Measurements from ENCODE around the gene DCDC1.

Gene DCDC1

GRCh38 chr11:31050061-31050765 is 319.3 kb downstream of the DCDC1 start:
- Mint-ChIP-seq H3K27me3 (ENCODE audit: low read depth) (no peaks in the 10 kb centered on the region), H3K27ac (no peak overlapping the region), H3K4me1 (ENCODE audit: low read depth) (no peaks in the 10 kb centered on the region)

GRCh38 chr11:31045335-31045734 is 324.2 kb downstream of the DCDC1 start:
- no peaks in the 10 kb centered on the region for H3K36me3 Mint-ChIP-seq (ENCODE audit: low read depth)
- H3K27ac Mint-ChIP-seq, result no peak overlapping the region

More at GRCh38 chr11:31050061-31050765, 319.3 kb downstream of the DCDC1 start:
- Mint-ChIP-seq H3K36me3 (ENCODE audit: low read depth) (no peaks in the 10 kb centered on the region), H3K9me3 (peaks cover 5% of the 10 kb centered on the region), H3K4me3 (no peak overlapping the region)

GRCh38 chr11:31030138-31030792 is 339.3 kb downstream of the DCDC1 start:
- no peaks in the 10 kb centered on the region for H3K27me3 Mint-ChIP-seq (ENCODE audit: low read depth)
- H3K36me3 Mint-ChIP-seq (ENCODE audit: low read depth), result no peaks in the 10 kb centered on the region
- no peak overlapping the region for H3K27ac Mint-ChIP-seq
- H3K9me3 Mint-ChIP-seq, result no peaks in the 10 kb centered on the region
- H3K4me1 Mint-ChIP-seq (ENCODE audit: low read depth), result no peaks in the 10 kb centered on the region
- H3K4me3 Mint-ChIP-seq, result no peak overlapping the region

More at GRCh38 chr11:31045335-31045734, 324.2 kb downstream of the DCDC1 start:
- Mint-ChIP-seq H3K4me1 (ENCODE audit: low read depth) (no peaks in the 10 kb centered on the region), H3K4me3 (no peak overlapping the region), H3K9me3 (no peaks in the 10 kb centered on the region), H3K27me3 (ENCODE audit: low read depth) (no peaks in the 10 kb centered on the region)

GRCh38 chr11:31026315-31026714 is 343.2 kb downstream of the DCDC1 start:
- Mint-ChIP-seq H3K27ac (no peak overlapping the region), H3K4me1 (ENCODE audit: low read depth) (no peaks in the 10 kb centered on the region), H3K4me3 (no peak overlapping the region), H3K36me3 (ENCODE audit: low read depth) (no peaks in the 10 kb centered on the region), H3K9me3 (no peaks in the 10 kb centered on the region), H3K27me3 (ENCODE audit: low read depth) (no peaks in the 10 kb centered on the region)

GRCh38 chr11:31022080-31022479 is 347.5 kb downstream of the DCDC1 start:
- H3K27ac Mint-ChIP-seq, result no peak overlapping the region
- H3K4me3 Mint-ChIP-seq, result no peak overlapping the region
- no peaks in the 10 kb centered on the region for H3K27me3 Mint-ChIP-seq (ENCODE audit: low read depth)
- no peaks in the 10 kb centered on the region for H3K4me1 Mint-ChIP-seq (ENCODE audit: low read depth)
- no peaks in the 10 kb centered on the region for H3K36me3 Mint-ChIP-seq (ENCODE audit: low read depth)
- H3K9me3 Mint-ChIP-seq, result no peaks in the 10 kb centered on the region

- H3K4me3 Mint-ChIP-seq, result no peak overlapping the region
- peaks cover 3% of the 10 kb centered on the region for H3K9me3 Mint-ChIP-seq
- H3K36me3 Mint-ChIP-seq (ENCODE audit: low read depth), result no peaks in the 10 kb centered on the region
- H3K27me3 Mint-ChIP-seq (ENCODE audit: low read depth), result no peaks in the 10 kb centered on the region
- H3K4me1 Mint-ChIP-seq (ENCODE audit: low read depth), result no peaks in the 10 kb centered on the region
- H3K27ac Mint-ChIP-seq, result no peak overlapping the region
Measured at GRCh38 chr11:31019786-31020185, 349.8 kb downstream of the DCDC1 start.

- no peaks in the 10 kb centered on the region for H3K27me3 Mint-ChIP-seq (ENCODE audit: low read depth)
- H3K9me3 Mint-ChIP-seq, result no peaks in the 10 kb centered on the region
- H3K4me1 Mint-ChIP-seq (ENCODE audit: low read depth), result no peaks in the 10 kb centered on the region
- H3K36me3 Mint-ChIP-seq (ENCODE audit: low read depth), result no peaks in the 10 kb centered on the region
- no peak overlapping the region for H3K4me3 Mint-ChIP-seq
- no peak overlapping the region for H3K27ac Mint-ChIP-seq
Measured at GRCh38 chr11:31005202-31005601, 364.3 kb downstream of the DCDC1 start.

- no peak overlapping the region for H3K27ac Mint-ChIP-seq
- no peak overlapping the region for H3K4me3 Mint-ChIP-seq
- no peaks in the 10 kb centered on the region for H3K4me1 Mint-ChIP-seq (ENCODE audit: low read depth)
- H3K36me3 Mint-ChIP-seq (ENCODE audit: low read depth), result no peaks in the 10 kb centered on the region
- H3K27me3 Mint-ChIP-seq (ENCODE audit: low read depth), result no peaks in the 10 kb centered on the region
- H3K9me3 Mint-ChIP-seq, result no peaks in the 10 kb centered on the region
Measured at GRCh38 chr11:31001427-31001826, 368.1 kb downstream of the DCDC1 start.

GRCh38 chr11:31000381-31000780 is 369.2 kb downstream of the DCDC1 start:
- H3K9me3 Mint-ChIP-seq, result no peaks in the 10 kb centered on the region
- H3K36me3 Mint-ChIP-seq (ENCODE audit: low read depth), result no peaks in the 10 kb centered on the region
- no peak overlapping the region for H3K27ac Mint-ChIP-seq
- H3K27me3 Mint-ChIP-seq (ENCODE audit: low read depth), result no peaks in the 10 kb centered on the region
- no peak overlapping the region for H3K4me3 Mint-ChIP-seq
- no peaks in the 10 kb centered on the region for H3K4me1 Mint-ChIP-seq (ENCODE audit: low read depth)

- Mint-ChIP-seq H3K4me1 (ENCODE audit: low read depth) (no peaks in the 10 kb centered on the region), H3K36me3 (ENCODE audit: low read depth) (no peaks in the 10 kb centered on the region), H3K27ac (no peak overlapping the region), H3K27me3 (ENCODE audit: low read depth) (no peaks in the 10 kb centered on the region), H3K9me3 (no peaks in the 10 kb centered on the region), H3K4me3 (no peak overlapping the region)
Measured at GRCh38 chr11:30992513-30992849, 377.1 kb downstream of the DCDC1 start.

GRCh38 chr11:30991802-30992512 is 377.6 kb downstream of the DCDC1 start:
- no peak overlapping the region for H3K27ac Mint-ChIP-seq
- H3K9me3 Mint-ChIP-seq, result no peaks in the 10 kb centered on the region

GRCh38 chr11:30991376-30991775 is 378.2 kb downstream of the DCDC1 start:
- Mint-ChIP-seq H3K27ac (no peak overlapping the region), H3K36me3 (ENCODE audit: low read depth) (no peaks in the 10 kb centered on the region), H3K27me3 (ENCODE audit: low read depth) (no peaks in the 10 kb centered on the region), H3K9me3 (no peaks in the 10 kb centered on the region), H3K4me3 (no peak overlapping the region), H3K4me1 (ENCODE audit: low read depth) (no peaks in the 10 kb centered on the region)

More at GRCh38 chr11:30991802-30992512, 377.6 kb downstream of the DCDC1 start:
- no peak overlapping the region for H3K4me3 Mint-ChIP-seq
- H3K36me3 Mint-ChIP-seq (ENCODE audit: low read depth), result no peaks in the 10 kb centered on the region
- no peaks in the 10 kb centered on the region for H3K4me1 Mint-ChIP-seq (ENCODE audit: low read depth)
- no peaks in the 10 kb centered on the region for H3K27me3 Mint-ChIP-seq (ENCODE audit: low read depth)

GRCh38 chr11:30990625-30991296 is 378.8 kb downstream of the DCDC1 start:
- H3K4me3 Mint-ChIP-seq, result no peak overlapping the region
- no peaks in the 10 kb centered on the region for H3K4me1 Mint-ChIP-seq (ENCODE audit: low read depth)
- H3K27ac Mint-ChIP-seq, result no peak overlapping the region
- no peaks in the 10 kb centered on the region for H3K36me3 Mint-ChIP-seq (ENCODE audit: low read depth)
- H3K27me3 Mint-ChIP-seq (ENCODE audit: low read depth), result no peaks in the 10 kb centered on the region
- H3K9me3 Mint-ChIP-seq, result no peaks in the 10 kb centered on the region

- Mint-ChIP-seq H3K27ac (no peak overlapping the region), H3K9me3 (no peaks in the 10 kb centered on the region), H3K4me3 (no peak overlapping the region), H3K4me1 (ENCODE audit: low read depth) (no peaks in the 10 kb centered on the region), H3K36me3 (ENCODE audit: low read depth) (no peaks in the 10 kb centered on the region), H3K27me3 (ENCODE audit: low read depth) (no peaks in the 10 kb centered on the region)
Measured at GRCh38 chr11:30987819-30988218, 381.7 kb downstream of the DCDC1 start.

All from T-helper 1 cell treated with Interleukin-12 subunit alpha and Interleukin-12 subunit beta and Interleukin-4 antibody, amounts not matched to agents 30 μg/mL and 1 μg/mL, for 36 hours (primary cell).